ACC112 (cell line): ENCODE data around the gene FYN.

ENCODE experiments used
- H2AFZ ChIP-seq: fragments of 200-600 bp; sonication (generic); one replicate; pipeline ENCODE4 v1.6.0; 2017; ENCODE audit warnings: antibody characterized with exemption, low read length; ENCODE audit not compliant: unreplicated experiment
- H3K27ac ChIP-seq: fragments of 200-600 bp; sonication (generic); 2 replicates; pipeline ENCODE4 v1.5.1; 2014; ENCODE audit warnings: low read depth, mild to moderate bottlenecking, antibody characterized with exemption, low read length, moderate library complexity
- H3K27me3 ChIP-seq: fragments of 200-600 bp; sonication (generic); 2 replicates; pipeline ENCODE4 v1.6.1; 2014; ENCODE audit warnings: mild to moderate bottlenecking, antibody characterized with exemption, low read length, moderate library complexity, mixed read lengths; ENCODE audit not compliant: insufficient read depth
- H3K36me3 ChIP-seq: fragments of 200-600 bp; sonication (generic); 2 replicates; pipeline ENCODE4 v1.6.1; 2016; ENCODE audit warnings: mild to moderate bottlenecking, antibody characterized with exemption, low read length, moderate library complexity, mixed read lengths; ENCODE audit not compliant: insufficient read depth
- H3K4me1 ChIP-seq: fragments of 200-600 bp; sonication (generic); one replicate; pipeline ENCODE4 v1.6.1; 2016; ENCODE audit warnings: low read length, mixed read lengths; ENCODE audit not compliant: insufficient read depth, unreplicated experiment, control insufficient read depth
- H3K4me3 ChIP-seq: fragments of 200-600 bp; sonication (generic); 2 replicates; pipeline ENCODE4 v1.5.1; 2014; ENCODE audit warnings: mild to moderate bottlenecking, low read depth, low read length
- H3K79me2 ChIP-seq: fragments of 200-600 bp; sonication (generic); one replicate; pipeline ENCODE4 v1.6.0; 2016; ENCODE audit warnings: low read length; ENCODE audit not compliant: control insufficient read depth, unreplicated experiment, insufficient read depth

FYN gene

DNA sequence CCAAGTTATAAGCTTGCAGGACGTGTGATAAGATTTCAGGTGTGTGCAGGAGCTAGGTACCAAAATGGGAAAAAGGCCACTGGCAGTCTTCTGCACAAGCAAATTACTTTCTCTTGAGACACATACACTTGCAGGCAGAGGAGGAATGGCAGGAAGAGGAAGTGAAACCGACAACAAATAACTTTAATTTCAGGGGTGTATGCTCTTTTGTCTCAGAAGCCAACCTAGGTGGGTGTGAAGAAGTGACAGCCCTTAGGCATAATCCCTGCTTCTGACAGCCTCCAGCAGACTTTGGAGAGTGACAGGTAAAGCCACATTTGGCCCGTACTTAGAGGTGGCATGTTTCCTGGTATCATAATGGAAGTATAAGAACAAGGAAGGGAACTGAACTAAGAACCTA is 148.7 kb downstream of the FYN start:
- H3K27me3 ChIP-seq = no peaks in the 10 kb centered on the region
- H3K36me3 ChIP-seq = peaks cover 8% of the 10 kb centered on the region; the same call in 1 of the 2 replicates
- no peak overlapping the region for H2AFZ ChIP-seq
- H3K4me1 ChIP-seq = peaks cover 58% of the 10 kb centered on the region
- no peak overlapping the region for H3K4me3 ChIP-seq
- no peak overlapping the region for H3K27ac ChIP-seq
- H3K79me2 ChIP-seq = peaks cover 21% of the 10 kb centered on the region

DNA sequence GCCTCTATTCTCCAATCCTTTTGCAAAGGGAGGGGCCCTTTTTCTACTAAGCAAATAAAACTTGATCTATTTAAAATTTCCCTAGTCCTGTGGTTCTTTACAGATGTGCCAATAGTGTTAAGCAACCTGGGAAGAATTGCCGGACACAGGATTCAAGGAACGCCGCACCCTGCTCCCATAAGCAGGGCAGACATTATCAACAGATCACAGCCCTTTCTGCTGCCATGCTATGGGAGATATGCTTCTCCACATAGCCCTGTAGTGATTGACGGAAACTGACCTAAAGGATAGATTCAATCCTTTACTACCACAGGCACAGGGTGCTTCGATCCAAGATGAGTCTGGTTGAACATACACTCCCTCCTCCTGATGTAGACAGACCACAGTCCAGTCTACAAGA is 149.2 kb downstream of the FYN start:
- Histone ChIP-seq H3K4me3 (no peak overlapping the region), H3K27me3 (no peaks in the 10 kb centered on the region), H3K27ac (no peak overlapping the region), H2AFZ (no peak overlapping the region), H3K36me3 (peaks cover 12% of the 10 kb centered on the region; the same call in 1 of the 2 replicates), H3K79me2 (peaks cover 21% of the 10 kb centered on the region), H3K4me1 (peaks cover 58% of the 10 kb centered on the region)

DNA sequence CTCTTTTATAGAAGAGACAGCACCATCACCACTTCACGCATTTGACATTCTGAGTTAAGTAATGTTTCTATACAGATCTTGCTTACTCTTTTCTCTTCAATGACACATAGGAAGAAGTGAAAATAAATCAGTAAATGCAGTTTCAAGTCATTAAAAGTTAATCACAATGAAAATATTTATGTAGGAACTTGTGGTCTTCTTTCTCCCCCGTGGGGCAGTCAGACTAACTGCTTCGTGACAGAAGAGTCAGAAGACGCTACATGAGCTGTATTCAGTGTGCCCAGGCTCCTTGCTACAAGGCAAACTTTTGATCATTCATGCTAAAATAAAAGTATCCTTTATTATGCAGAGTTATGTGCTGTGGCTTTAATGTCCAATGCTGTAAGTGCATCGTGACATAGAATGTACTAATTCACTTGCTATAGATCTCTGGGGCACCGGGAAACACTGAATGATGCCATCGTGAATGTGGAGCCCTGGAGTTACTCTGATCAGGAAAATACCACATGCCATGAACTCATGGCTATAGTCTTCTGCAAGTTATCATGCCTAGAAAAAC is 149.8 kb downstream of the FYN start:
- H3K27me3 ChIP-seq = no peaks in the 10 kb centered on the region
- peaks cover 12% of the 10 kb centered on the region for H3K36me3 ChIP-seq
- H3K4me1 ChIP-seq = peaks cover 58% of the 10 kb centered on the region
- peak overlapping the region; percentile 9; the same call in 1 of the 2 replicates for H3K4me3 ChIP-seq
- H3K27ac ChIP-seq = peak overlapping the region; percentile 44; the same call in 1 of the 2 replicates
- H2AFZ ChIP-seq = no peak overlapping the region
- H3K79me2 ChIP-seq = peaks cover 21% of the 10 kb centered on the region

DNA sequence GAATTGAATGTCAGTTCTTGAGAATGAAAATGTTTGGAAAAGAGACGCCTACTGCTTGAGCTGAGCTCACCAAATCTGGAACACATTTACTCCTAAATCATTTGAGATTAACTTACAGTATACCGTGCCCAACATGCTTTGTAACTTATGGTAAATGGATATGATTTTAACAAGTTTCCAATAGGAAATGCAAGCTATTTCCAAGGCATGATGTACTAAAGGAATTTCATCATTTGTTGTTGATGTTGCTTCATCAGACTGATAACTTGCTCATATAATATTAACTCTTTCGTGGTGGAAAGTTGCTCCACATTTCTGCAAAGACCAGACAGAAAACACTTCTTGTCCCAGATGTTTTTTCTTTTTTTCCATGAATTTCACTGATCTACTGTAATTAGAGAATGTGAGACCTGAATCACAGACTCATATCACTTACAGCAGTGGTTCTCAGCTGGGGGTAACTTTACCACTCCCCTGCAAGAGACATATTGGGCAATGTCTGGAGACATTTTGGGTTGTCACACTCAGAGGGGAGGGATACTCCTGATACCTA is 151.0 kb downstream of the FYN start:
- Histone ChIP-seq H3K27ac (peak overlapping the region; percentile 89), H2AFZ (no peak overlapping the region), H3K79me2 (peaks cover 21% of the 10 kb centered on the region), H3K4me1 (peaks cover 53% of the 10 kb centered on the region), H3K27me3 (no peaks in the 10 kb centered on the region), H3K36me3 (peaks cover 12% of the 10 kb centered on the region), H3K4me3 (peak overlapping the region; percentile 2; the same call in 1 of the 2 replicates)

DNA sequence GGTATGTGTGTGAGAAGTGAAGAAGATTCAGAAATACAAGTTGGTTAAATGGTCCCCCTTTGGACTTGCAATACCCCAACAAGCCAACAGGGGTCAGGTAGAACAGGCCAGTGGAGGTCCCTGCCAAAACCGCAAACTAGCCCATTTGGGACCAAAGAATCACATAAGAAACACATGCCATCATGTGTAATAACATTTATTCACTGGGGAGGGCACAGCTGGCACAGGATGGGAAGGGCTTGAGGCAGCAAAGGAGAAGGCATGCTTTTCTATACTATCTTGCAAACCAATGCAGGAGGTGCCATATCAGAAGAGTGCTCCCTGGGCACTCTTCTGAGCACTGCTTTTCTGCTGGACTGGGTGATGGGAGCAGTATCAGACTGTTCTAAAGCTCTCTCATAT is 151.5 kb downstream of the FYN start:
- H3K27ac ChIP-seq = peak overlapping the region; percentile 89
- H3K79me2 ChIP-seq = peaks cover 21% of the 10 kb centered on the region
- H3K4me3 ChIP-seq = peak overlapping the region; percentile 2; the same call in 1 of the 2 replicates
- H2AFZ ChIP-seq = no peak overlapping the region
- peaks cover 12% of the 10 kb centered on the region for H3K36me3 ChIP-seq
- H3K27me3 ChIP-seq = no peaks in the 10 kb centered on the region
- peaks cover 48% of the 10 kb centered on the region for H3K4me1 ChIP-seq

DNA sequence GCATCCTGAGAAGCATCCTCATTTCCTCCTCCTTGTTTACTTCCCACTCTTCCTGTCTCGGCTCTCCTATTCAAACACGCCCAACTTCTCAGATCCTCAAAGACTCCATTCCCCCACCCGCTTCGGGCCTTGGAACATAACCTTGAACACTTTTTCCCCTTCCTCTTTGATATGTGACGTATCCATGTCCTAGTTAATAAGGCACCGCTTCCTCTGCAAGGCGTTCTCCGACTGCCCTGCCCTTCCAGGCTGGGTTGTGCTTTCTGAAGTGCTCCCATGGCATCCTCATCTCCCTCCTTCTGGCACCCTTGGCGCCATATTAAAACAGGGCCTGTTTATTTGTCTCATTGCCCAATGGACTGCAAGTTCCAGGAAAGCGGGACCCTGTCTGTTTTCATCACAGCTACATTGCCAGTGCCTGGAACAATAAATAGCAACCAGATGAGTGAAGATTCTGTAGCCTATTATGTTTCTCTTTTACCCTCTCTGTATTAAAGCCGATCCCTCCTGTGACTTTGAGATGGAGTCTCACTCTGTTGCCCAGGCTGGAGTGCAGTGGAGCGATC is 152.2 kb downstream of the FYN start:
- Histone ChIP-seq H3K27me3 (no peaks in the 10 kb centered on the region), H3K27ac (peak overlapping the region; percentile 89), H3K4me1 (peaks cover 48% of the 10 kb centered on the region), H3K4me3 (no peak overlapping the region), H3K36me3 (peaks cover 8% of the 10 kb centered on the region), H2AFZ (no peak overlapping the region), H3K79me2 (peaks cover 21% of the 10 kb centered on the region)

DNA sequence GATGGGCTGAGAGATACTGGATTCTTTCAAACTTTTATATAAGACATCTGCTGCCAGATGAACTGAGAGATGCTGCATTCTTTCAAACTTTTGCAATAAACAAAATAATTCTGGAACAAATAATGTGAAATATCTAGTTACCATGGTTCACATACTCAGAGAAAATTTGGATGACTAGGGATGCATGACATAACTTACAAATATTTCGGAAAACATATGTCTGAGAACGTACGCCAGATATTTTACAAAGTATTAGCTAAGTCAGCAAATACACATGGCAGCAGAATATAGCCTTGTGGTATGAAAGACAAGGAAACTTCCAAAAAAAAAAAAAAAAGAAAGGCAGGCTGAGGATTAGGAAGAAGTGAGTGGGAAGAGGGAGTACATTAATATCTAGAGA is 154.3 kb downstream of the FYN start:
- Histone ChIP-seq H3K27me3 (no peaks in the 10 kb centered on the region), H2AFZ (no peak overlapping the region), H3K79me2 (peaks cover 18% of the 10 kb centered on the region), H3K36me3 (peaks cover 12% of the 10 kb centered on the region), H3K4me1 (peaks cover 29% of the 10 kb centered on the region), H3K4me3 (no peak overlapping the region), H3K27ac (no peak overlapping the region)

DNA sequence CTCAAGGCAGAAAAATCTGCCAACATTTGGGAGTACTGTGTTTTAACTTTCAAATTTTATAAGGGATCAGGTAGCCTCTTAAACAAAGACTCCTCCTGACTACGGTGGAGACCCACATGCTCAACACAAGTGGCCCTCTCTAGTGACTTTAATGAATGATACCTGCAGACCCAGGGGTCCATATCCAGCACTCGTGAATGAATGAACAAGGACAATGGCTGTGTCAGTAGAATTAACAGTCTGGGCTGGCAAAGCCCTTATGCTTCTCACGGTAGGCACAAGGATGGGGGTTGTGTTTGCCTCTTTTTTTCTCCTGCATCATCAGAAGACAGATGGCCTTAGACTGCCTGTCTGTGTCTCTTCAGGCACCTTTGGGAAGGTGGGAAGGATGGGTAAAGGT is 154.9 kb downstream of the FYN start:
- H3K4me3 ChIP-seq = no peak overlapping the region
- peaks cover 23% of the 10 kb centered on the region for H3K4me1 ChIP-seq
- no peaks in the 10 kb centered on the region for H3K27me3 ChIP-seq
- H3K36me3 ChIP-seq = peaks cover 18% of the 10 kb centered on the region
- H3K79me2 ChIP-seq = peaks cover 15% of the 10 kb centered on the region
- H3K27ac ChIP-seq = no peak overlapping the region
- H2AFZ ChIP-seq = no peak overlapping the region

DNA sequence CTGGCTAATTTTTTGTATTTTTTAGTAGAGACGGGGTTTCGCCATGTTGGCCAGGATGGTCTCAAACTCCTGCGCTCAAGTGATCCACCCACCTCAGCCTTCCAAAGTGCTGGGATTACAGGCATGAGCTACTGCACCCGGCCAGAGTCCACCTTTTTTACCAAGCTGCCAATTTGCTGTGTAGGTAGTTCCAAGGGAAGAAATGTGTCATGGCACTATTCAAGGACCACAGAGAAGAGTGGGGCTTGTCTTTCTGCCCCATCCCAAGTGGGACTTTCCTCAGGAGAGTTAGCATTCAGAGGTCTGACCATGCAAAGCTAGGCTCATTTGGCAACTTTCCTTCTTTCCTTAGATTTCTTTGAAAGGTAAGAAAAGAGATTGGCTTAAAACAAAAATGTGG is 155.6 kb downstream of the FYN start:
- H3K4me3 ChIP-seq = no peak overlapping the region
- H3K79me2 ChIP-seq = peaks cover 15% of the 10 kb centered on the region
- no peaks in the 10 kb centered on the region for H3K27me3 ChIP-seq
- peaks cover 17% of the 10 kb centered on the region for H3K4me1 ChIP-seq
- no peak overlapping the region for H3K27ac ChIP-seq
- no peak overlapping the region for H2AFZ ChIP-seq
- peaks cover 24% of the 10 kb centered on the region for H3K36me3 ChIP-seq

DNA sequence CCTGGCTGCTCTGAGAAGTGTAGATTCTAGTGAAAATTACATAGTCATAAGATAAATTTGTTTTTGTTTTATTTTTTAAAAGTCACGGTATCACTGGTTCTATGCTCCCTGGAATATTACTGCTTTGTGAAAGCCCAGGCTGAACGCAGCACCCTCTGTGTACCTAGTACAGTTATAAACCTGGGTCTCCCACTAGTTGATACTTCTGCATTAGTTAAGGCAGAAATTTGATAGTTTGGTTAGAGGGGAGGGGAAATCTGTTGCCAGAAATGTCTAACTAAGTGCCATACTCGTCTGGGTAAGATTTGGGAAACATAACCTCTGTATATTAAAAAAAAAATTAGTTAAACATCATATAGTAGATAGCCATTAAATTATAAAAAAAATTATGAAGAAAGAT is 156.9 kb downstream of the FYN start:
- H3K79me2 ChIP-seq = peaks cover 14% of the 10 kb centered on the region
- H3K27me3 ChIP-seq = no peaks in the 10 kb centered on the region
- no peak overlapping the region for H3K4me3 ChIP-seq
- no peak overlapping the region for H2AFZ ChIP-seq
- H3K36me3 ChIP-seq = peaks cover 28% of the 10 kb centered on the region
- H3K4me1 ChIP-seq = peaks cover 8% of the 10 kb centered on the region
- H3K27ac ChIP-seq = no peak overlapping the region

DNA sequence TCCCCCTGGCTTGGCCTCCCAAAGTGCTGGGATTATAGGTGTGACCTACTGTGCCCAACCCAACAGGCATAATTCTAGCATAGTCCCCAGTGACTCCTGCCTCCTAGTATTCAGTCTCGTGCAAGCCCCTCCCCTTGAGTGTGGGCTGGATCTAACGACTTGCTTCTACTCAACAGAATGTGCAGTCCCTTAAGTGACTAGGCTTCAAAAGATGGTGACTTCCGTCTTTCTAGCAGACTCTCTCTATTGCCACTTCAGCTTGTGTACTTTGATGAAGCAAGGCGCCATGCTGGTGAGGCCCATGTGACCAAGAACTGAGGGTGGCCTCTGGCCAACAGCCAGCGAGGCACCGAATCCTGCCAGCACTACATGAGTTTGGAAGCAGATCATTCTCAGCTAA is 157.9 kb downstream of the FYN start:
- H3K79me2 ChIP-seq = peaks cover 4% of the 10 kb centered on the region
- H3K27ac ChIP-seq = no peak overlapping the region
- no peaks in the 10 kb centered on the region for H3K27me3 ChIP-seq
- no peak overlapping the region for H3K4me3 ChIP-seq
- no peak overlapping the region for H2AFZ ChIP-seq
- peaks cover 28% of the 10 kb centered on the region for H3K36me3 ChIP-seq
- H3K4me1 ChIP-seq = peaks cover 7% of the 10 kb centered on the region
